NCI-H510A (cell line): ENCODE results near the gene SP3.
A peak's percentile ranks its signal among the peaks of the same experiment; 100 is the strongest.

Source experiments
- DNase-seq: peaks from one replicate; lab custom pipeline; 2025; lab: John Stamatoyannopoulos, UW

The SP3 gene

DNA sequence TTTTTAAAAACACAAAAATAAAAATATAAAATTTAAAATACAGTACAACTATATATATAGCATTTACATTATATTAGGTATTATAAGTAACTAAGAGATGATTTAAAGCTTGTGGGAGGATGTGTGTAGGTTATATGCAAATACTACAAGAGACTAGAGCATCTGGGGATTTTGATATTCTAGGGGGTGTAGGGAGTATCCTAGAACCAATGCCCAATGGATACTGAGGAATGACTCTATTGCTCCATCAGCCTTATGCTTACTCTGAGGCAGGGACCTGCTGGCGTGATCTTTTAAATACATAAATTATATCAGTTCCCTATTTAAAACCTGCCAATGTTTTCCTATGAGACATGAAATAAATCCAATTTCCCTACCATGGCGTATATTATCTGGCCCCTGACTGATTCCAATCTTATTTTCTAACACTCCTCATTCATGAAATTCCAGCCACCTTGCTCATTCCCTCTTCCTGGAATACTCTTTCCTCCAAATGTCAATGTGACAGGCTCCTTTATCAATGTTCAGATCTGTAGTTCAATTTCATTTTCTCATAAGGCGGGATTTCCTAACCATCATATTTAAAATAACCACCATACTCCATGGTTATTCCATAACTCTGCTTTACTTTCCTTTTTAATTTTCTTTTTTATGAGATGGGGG, 22.2 kb downstream of the SP3 start:
- no peak for DNase-seq

- no peak for DNase-seq
Observed at GRCh38 chr2:173941567-173941966, 23.6 kb downstream of the SP3 start.

DNA sequence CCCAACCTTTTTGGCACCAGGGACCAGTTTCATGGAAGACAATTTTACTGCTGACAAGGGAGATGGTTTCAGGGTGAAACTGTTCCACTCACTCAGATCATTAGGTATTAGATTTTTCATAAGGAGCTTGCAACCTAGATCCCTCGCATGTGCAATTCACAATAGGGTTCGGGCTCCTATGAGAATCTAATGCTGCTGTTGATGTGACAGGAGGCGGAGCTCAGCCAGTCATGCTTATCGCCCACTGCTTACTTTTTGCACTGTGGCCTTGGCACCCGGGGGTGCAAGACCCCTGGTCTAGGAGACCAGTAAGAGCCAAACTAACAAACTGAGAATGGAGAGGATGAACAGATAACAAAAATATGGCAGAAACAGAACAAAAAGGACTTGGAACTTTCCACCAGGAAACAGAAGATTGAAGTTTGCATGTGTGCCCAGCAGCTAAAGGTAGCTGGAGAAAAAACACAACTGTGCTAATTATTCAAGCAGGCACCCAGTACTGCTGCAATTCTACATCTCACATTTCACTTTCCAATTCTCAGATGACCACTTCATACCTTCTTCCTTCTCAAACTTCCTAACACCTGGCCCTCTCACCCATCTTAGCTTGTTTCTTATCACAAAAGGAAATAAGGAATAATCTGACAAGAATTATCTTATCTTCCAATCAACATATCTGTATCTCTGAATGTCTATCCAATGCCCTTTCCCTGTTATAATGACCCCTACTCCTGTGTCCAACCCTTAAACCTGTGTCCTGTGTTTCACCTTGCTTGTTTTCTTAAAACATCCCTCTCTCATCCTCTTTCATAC, 24.8 kb downstream of the SP3 start:
- no peak for DNase-seq

DNA sequence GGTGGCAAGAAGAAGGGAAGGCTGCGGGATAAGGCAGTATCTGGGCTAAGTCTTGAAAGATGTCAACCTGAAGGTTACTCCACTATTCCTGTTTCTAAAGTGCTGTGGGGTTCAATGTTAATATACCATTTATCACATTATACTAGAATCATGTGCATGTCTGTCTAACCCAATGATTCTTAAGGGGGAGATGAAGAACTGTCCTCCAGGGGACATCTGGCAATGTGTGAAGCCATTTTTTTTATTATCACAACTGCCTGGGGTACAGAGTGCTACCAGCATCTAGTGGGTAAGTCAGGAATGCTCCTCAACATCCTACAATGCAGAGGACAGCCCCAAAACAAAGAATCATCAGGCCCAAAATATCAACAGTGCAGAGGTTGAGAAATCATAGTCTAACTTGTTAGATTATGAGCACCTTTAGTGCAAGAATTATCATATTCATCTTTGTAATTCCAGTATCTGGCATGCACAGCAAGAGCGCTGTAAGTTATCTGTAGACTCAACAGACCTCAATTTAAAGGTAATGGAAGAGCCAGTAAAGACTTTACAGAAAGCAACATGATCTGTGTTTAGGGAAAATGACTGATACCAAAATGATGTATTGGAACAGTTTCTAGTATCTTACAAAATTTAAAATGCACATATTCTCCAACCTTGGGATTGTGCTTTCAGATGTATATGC, 26.3 kb downstream of the SP3 start:
- no peak for DNase-seq

DNA sequence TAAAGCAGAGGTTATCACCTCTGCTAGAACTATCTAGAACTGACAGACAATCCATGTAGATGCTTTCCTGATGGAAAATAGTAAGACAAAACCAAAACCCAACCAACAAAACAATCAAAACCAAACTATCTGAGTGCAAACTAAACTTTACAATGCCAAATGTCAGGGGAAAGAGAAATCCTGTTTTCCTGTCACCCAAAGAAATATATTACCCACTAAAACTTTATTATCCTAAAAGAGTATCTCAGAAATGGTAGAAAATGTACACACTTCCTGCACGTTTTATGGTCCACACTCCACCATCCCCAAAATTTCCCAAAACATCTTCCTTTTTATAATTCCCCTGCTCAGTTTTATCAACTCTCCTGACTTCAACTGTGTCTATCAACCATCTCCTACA, 29.9 kb downstream of the SP3 start:
- DNase-seq, result no peak

DNA sequence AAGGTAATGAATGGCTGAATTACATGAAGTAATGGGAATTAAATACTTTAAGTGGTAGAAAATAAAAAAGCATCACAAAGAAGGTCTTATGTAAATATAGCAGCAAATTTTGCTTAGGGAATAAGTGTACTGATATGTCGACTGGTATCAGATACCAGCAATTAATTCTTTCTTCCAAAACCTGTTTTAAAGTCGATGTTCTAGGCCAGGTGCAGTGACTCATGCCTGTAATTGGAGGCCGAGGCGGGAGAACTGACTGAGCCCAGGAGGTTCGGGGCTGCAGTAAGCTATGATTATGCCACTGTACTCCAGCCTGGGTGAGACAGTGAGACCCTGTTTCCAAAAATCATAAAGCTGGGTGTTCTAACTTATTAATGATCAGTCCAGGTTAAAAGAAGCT, 30.3 kb downstream of the SP3 start:
- DNase-seq, result peak; percentile 42

DNA sequence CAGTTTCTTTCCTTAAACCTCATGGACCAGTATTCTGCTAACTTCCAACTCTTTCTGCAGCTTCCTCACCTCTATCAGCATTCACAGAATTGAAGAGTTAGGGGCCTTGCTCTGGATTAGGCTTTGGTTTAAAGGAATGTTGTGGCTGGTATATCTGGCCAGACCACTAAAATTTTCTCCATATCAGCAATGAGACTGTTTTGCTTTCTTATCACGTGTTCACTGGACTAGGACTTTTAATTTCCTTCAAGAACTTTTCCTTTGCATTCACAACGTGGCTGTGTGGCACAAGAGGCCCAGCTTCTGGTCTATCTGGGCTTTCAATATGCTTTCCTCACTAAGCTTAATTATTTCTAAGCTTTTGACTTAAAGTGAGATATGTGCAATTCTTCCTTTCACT, 33.4 kb downstream of the SP3 start:
- DNase-seq, result no peak

DNA sequence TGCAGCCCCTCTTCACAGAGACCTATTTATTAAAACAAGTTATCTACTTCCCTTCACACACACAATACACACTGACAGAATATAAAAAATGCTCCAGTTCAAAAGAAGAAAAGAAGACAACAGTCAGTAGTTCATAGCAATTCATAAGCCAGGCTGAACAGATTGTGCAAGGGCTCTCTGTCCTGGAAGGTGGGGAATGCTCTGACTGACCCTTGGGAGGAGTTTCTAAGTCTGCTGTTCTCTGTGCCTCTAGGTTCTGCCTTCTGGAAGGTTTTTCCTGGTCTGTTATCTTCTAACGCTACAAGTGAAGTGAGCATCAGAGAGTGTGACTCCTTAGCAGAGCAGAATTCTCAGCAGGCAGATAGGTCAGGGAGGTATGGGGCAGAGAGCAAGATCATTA, 35.7 kb downstream of the SP3 start:
- DNase-seq, result no peak

DNA sequence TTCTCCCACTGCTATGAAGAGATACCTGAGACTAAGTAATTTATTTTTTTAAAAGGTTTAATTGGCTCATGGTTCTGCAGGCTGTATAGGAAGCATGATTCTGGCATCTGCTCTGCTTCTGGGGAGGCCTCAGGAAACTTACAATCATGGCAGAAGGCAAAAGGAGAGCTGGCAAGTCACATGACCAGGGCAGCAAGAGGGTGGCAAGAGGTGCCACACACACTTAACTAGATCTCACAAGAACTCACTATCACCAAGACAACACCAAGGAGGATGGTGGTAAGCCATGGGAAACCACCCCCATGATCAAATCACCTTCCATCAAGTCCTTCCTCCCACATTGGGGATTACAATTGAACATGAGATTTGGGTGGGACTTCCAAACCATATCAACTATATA, 38.3 kb downstream of the SP3 start:
- DNase-seq, result no peak

GRCh38 chr2:173924285-173924684, 40.9 kb downstream of the SP3 start:
- no peak for DNase-seq

DNA sequence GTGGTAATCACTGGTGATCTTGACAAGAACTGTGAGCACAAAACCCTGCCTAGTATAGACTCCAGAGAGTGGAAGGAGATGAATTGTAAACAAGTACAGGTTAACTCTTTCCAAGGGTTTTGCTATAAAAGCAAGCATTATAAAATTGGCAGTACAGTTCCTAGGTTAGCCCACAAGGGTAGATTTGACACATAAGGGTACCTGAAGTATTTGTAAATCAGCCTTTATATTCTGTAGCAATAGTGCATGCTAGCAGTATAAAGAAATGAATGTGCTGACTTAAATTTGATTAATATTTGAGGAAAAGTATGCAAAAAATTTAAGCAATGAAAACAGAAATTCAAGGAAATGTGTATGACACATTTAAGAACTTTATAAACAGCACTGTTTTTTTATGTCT, 42.4 kb downstream of the SP3 start:
- no peak for DNase-seq

DNA sequence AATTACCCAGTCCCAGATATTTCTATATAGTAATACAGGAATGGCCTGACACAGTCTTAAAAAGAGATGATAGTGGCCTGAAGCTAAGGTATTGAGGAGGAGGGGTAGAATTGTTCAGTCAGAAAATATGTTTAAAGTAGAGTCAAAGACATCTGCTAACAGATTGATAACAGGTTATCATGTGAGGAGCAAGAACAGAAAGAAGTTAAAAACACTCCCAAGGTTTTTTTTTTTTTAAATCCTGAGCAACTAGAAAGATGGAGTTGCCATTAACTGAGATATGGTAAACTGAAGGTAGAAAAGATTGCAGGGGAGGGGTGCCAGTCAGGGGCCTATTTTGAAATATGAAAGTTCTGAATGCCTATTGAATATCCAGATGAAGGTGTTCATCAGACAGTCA, 43.1 kb downstream of the SP3 start:
- no peak for DNase-seq

DNA sequence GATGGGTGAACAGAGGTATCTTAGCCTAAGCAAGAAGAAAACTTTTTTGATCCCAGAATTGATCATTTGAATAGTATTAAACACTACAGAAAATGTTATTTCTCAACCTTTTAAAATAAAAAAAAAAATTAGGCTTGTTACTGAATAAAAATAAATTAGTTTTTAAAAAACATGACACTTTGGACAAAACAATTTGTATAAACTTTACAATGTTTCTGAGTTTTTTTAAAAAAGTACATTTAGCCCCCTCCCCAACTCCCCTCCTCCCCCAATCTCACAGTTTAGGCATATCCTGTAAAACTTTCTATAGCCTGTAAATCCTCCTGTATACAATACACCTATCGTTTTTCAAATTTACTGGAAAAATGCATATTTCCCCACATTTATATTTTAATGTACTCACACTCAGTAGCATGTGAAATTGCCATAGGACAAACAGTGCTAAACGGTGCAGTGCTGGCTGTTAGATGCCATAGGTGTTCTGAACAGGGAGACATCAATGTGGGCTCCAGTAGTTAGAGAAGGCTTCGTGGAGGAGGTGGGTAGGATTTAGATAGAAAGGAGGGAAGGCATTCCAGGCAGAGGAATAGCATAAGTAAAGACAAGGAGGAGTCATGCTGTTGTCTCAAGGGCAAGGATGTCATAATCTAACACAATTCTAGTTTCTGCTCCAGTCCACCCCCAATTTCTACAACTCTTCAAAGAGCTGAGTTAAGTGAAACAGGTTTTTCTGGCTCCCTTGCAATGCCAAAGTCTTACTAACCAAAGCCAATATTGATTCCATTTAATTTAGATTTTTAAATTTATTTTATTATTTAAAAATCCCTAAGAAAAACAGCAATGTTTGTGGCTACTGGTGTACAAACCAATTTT, 50.9 kb downstream of the SP3 start:
- DNase-seq, result no peak

DNA sequence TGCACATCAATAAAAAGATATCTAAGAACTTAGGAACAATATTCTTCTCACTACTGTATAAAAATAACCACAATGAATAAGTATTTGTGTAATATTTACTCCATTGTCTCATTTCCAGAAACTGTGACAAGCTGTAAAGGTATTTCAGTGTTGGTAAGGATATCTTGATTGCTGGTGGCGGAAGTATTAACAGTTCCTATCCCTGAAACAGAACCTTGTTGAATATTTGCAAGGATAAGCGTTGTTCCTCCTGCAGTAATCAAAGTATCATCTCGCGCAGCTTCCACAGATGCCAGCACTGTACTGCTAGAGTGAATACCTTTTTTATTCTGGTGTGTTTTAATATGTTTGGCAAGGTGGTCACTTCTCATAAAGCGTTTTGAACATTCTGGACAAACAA, 55.3 kb downstream of the SP3 start:
- DNase-seq, result no peak

DNA sequence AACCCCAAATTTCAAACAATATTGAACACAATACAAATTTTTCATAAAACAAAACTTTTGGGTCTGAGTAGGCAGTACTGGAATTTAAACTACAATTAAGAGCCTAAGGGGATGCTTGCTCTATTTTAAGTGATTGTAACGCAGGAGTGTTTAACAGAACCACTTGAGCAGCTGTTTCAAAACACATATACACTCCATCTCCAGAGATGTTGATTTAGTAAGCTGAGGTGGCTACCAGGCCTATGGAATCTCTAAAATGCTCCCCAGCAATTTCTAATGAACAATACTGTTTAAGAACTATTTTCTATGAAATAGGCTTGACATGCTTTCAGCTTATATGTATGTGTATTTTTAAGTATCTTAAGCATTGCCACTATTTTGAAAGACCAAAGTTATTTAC, 58.5 kb downstream of the SP3 start:
- DNase-seq, result no peak

- no peak for DNase-seq
Observed at GRCh38 chr2:173903601-173904394, 61.4 kb downstream of the SP3 start.

DNA sequence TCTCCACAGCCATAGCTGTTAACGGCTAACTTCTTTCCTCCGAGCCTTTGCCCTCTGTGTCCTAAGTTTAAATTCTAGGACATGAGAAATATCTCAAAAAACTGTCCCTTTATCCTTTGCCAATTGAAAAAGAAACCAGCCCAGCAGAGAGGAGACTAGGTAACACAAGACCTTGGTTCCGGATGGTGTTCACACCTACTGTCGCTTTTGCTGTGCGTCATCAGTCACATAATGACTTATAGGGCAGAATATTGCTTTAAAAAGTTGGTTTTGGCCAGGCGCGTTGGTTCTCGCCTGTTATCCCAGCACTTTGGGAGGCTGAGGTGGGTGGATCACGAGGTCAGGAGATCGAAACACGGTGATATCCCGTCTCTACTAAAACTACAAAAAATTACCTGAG, 66.2 kb downstream of the SP3 start:
- no peak for DNase-seq

DNA sequence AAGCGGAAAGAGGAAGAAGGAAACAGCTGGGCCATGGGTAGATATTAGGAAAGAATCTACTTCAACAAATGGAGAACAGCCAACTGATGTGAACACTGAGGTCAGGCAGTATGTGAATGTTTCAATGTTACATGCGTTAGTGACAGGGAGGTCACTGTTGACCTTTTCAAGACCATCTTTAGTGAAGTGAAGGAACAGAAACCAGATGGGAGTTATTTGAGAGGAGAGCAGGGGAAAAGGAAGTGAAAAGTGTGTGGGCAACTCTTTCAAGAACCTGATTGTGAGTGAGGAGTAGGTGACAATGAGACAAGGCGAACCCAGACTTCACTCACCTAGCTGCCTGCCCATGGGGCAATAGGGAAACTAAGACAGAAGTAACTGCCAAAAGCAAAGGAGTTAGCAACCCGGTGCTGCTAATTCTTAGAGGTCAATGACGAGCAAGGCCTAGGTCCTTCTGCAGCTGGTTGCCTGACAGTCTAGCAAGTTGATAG, 67.0 kb downstream of the SP3 start:
- no peak for DNase-seq

DNA sequence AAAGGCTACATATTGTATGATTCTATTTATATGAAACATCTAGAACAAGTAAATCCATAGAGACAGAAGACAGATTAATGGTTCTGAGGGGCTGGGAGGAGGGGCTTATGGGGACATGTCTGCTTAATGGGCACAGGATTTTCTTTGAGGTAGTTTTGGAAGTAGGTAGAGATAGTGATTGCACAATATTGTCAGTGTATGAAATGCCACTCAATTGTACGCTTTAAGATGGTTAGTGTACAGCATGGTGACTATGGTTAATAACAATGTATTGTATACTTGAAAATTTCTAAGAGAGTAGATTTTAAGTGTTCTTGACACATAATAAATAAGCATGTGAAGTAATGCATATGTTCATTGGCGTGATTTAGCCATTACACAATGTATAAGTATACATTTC, 68.4 kb downstream of the SP3 start:
- DNase-seq, result no peak

DNA sequence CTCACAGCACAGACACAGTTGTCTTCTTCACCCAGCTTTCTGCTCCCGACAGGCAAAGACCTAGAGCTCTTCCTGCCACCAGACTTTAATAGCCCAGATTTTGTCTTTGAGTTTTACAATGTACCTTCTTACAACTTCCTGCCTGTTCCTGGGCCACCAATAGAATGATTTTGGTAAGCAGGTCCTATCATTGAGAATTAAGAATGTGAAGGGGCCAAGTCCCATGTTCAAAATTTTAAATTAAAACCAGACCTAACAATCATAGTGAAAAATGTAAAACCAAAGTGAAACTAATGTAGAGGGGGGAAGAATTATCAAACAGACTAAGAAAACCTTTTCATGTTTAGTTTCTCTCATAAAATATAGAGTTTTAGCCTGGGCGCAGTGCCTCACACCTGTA, 72.8 kb downstream of the SP3 start:
- no peak for DNase-seq

GRCh38 chr2:173891315-173892037, 73.7 kb downstream of the SP3 start:
- no peak for DNase-seq
